HFFc6 (cell line): ENCODE data around the gene WNT3A. TPM values are rescaled to one million over a fixed set of nuclear protein-coding genes. Genes with fewer than 3 reads are reported as not detected.
"Not testable (repeated sequence)": the region's sequence is repeated elsewhere in the genome, so short reads cannot be mapped to it uniquely, and the experiment has no call there.

ENCODE experiments used
- DNase-seq: peaks from one replicate; pipeline ENCODE4 v3.0.0-alpha.2; 2018
- H3K27ac Mint-ChIP-seq: 2 replicates; pipeline ENCODE4 v1.8.0; 2020; ENCODE audit warnings: mild to moderate bottlenecking, mixed read lengths
- H3K27me3 Mint-ChIP-seq: 2 replicates; pipeline ENCODE4 v1.8.0; 2021; ENCODE audit warnings: mild to moderate bottlenecking, moderate library complexity, mixed read lengths; ENCODE audit not compliant: insufficient read depth
- H3K36me3 Mint-ChIP-seq: 2 replicates; pipeline ENCODE4 v1.8.0; 2021; ENCODE audit warnings: low read depth, mixed read lengths
- H3K4me1 Mint-ChIP-seq: 2 replicates; pipeline ENCODE4 v1.8.0; 2020; ENCODE audit warnings: low read depth, mixed read lengths
- H3K4me3 Mint-ChIP-seq: 2 replicates; pipeline ENCODE4 v1.8.0; 2020; ENCODE audit warnings: mild to moderate bottlenecking, moderate library complexity, mixed read lengths
- H3K9me3 Mint-ChIP-seq: 2 replicates; pipeline ENCODE4 v1.8.0; 2020; ENCODE audit warnings: mild to moderate bottlenecking, mixed read lengths
- CTCF ChIP-seq: fragments of 200-600 bp; sonication (generic); IDR thresholded peaks from 2 replicates; pipeline ENCODE4 v1.5.0; 2021; ENCODE audit warnings: antibody characterized with exemption, mild to moderate bottlenecking
- total RNA-seq, 6 experiments: library from RNA; stranded (reverse); fragmentation: NEBNext Ultra II Directional; extraction: Animal tissue kit (Norgen Biotek cat#: 25700); gene quantifications; 2 replicates in 1 of 6; 3 replicates in 5 of 6; pipeline ENCODE4 v1.2.3, GENCODE V29; 2021

Gene WNT3A
- total RNA-seq, 6 experiments from 2014 or later, result not detected

DNA sequence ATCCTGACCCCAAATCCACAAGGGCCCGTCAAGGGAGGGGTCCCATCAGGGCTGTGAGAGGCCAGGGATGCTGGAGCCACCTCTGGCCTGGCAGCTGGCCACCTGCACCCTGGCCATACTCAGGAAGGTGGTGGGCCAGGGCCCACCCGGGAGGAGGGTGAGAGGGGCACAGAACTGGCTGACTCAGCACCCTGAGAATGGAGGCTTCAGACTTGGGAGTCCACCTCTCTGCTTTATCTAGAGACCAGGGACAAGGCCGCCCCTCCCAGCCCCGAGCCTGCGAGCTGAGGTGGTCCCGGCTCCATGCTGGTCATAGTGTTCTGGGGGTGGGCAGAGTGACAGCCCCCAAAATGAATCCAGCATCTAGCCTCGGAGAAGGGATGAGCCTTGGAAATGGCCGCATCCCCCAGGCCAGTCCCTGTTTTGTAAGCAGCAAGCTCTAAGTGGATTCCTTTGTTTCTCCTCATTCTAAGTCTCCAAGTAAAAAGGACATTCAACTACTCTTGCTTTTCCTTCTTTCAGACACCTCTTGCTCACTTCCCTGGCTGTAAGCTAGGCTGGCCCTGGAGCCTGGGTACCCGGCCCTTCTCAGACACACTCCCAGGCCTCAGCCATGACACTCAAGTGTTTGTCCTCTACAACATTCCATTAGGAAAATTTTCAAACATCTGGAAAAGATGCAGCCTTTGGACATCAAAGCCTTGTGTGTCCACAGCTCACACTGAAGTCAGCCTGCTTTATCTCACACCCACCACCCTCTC lies 12.3 kb downstream of the WNT3A start:
- no peak overlapping the region for H3K4me3 Mint-ChIP-seq
- H3K9me3 Mint-ChIP-seq, result peaks cover 4% of the 10 kb centered on the region; the same call in 1 of the 2 replicates
- no peak overlapping the region for H3K27ac Mint-ChIP-seq
- peaks cover 10% of the 10 kb centered on the region for H3K4me1 Mint-ChIP-seq
- DNase-seq, result no peak
- H3K36me3 Mint-ChIP-seq, result no peaks in the 10 kb centered on the region
- no peak for TF ChIP-seq CTCF
- H3K27me3 Mint-ChIP-seq, result peaks cover 24% of the 10 kb centered on the region

GRCh38 chr1:228019722-228020083 lies 12.9 kb downstream of the WNT3A start:
- DNase-seq, H3K27ac Mint-ChIP-seq, H3K9me3 Mint-ChIP-seq, H3K36me3 Mint-ChIP-seq, H3K4me1 Mint-ChIP-seq, H3K4me3 Mint-ChIP-seq: not testable (repeated sequence)
- H3K27me3 Mint-ChIP-seq, result peaks cover 24% of the 10 kb centered on the region

- Mint-ChIP-seq H3K27ac (no peak overlapping the region), H3K9me3 (peaks cover 4% of the 10 kb centered on the region; the same call in 1 of the 2 replicates), H3K4me3 (no peak overlapping the region), H3K4me1 (no peaks in the 10 kb centered on the region), H3K27me3 (peaks cover 24% of the 10 kb centered on the region), H3K36me3 (no peaks in the 10 kb centered on the region)
- TF ChIP-seq CTCF, result no peak
- DNase-seq, result no peak
Measured at GRCh38 chr1:228020686-228021354, 14.0 kb downstream of the WNT3A start.

- H3K9me3 Mint-ChIP-seq, result peaks cover 4% of the 10 kb centered on the region; the same call in 1 of the 2 replicates
- H3K27ac Mint-ChIP-seq, result no peak overlapping the region
- no peak overlapping the region for H3K4me3 Mint-ChIP-seq
- TF ChIP-seq CTCF, result no peak
- DNase-seq, result no peak
- no peaks in the 10 kb centered on the region for H3K36me3 Mint-ChIP-seq
- H3K27me3 Mint-ChIP-seq, result peaks cover 24% of the 10 kb centered on the region
- H3K4me1 Mint-ChIP-seq, result no peaks in the 10 kb centered on the region
Measured at GRCh38 chr1:228021355-228022030, 14.7 kb downstream of the WNT3A start.

- Mint-ChIP-seq H3K4me1 (no peaks in the 10 kb centered on the region), H3K36me3 (no peaks in the 10 kb centered on the region), H3K27ac (no peak overlapping the region), H3K9me3 (peaks cover 4% of the 10 kb centered on the region; the same call in 1 of the 2 replicates), H3K27me3 (peaks cover 22% of the 10 kb centered on the region), H3K4me3 (no peak overlapping the region)
- no peak for TF ChIP-seq CTCF
- no peak for DNase-seq
Measured at GRCh38 chr1:228022571-228023293, 15.9 kb downstream of the WNT3A start.
